Keratinocyte (primary cell): Measurements from ENCODE around the gene SEMA4D. TPM values are rescaled to one million over a fixed set of nuclear protein-coding genes. Genes with fewer than 3 reads are reported as not detected.

Source experiments
- DNase-seq: peaks from one replicate; pipeline ENCODE4 v3.0.0-alpha.2; 2011; ENCODE audit warnings: low read depth, missing footprints, low spot score
- FAIRE-seq: peaks from 2 replicates; lab custom pipeline; 2011; peaks lifted over from hg19 to GRCh38; lab: Jason Lieb, UNC
- H2AFZ ChIP-seq: 2 replicates; pipeline ENCODE4 v1.6.0; 2012; ENCODE audit warnings: low read length, control low read depth, inconsistent platforms; ENCODE audit not compliant: control insufficient read depth
- H3K27ac ChIP-seq: 2 replicates; pipeline ENCODE4 v1.5.1; 2011; ENCODE audit warnings: low read length; ENCODE audit not compliant: control insufficient read depth, insufficient read depth
- H3K27me3 ChIP-seq: 3 replicates; pipeline ENCODE4 v1.6.0; 2011; ENCODE audit warnings: low read length; ENCODE audit not compliant: control insufficient read depth, insufficient read depth; ENCODE audit errors: extremely low read depth
- H3K36me3 ChIP-seq, 2 experiments: 2 replicates in 1 of 2; 3 replicates in 1 of 2; pipeline ENCODE4 v1.5.1; 2011; ENCODE audit warnings: low read length in 2 of 2, mild to moderate bottlenecking in 1 of 2; ENCODE audit not compliant: control insufficient read depth in 2 of 2, insufficient read depth in 2 of 2; ENCODE audit errors: extremely low read depth in 1 of 2
- H3K4me1 ChIP-seq: 3 replicates; pipeline ENCODE4 v1.5.1; 2011; ENCODE audit warnings: low read length; ENCODE audit not compliant: control insufficient read depth, insufficient read depth; ENCODE audit errors: extremely low read depth
- H3K4me2 ChIP-seq: 3 replicates; pipeline ENCODE4 v1.6.0; 2011; ENCODE audit warnings: low read depth, low read length; ENCODE audit not compliant: control insufficient read depth, insufficient read depth; ENCODE audit errors: extremely low read depth
- H3K4me3 ChIP-seq, 3 experiments: fragments of 200-600 bp in 1 of 3; sonication (generic) in 1 of 3; 2 replicates in 2 of 3; 3 replicates in 1 of 3; pipeline ENCODE4 v1.5.1; 2011 to 2016; ENCODE audit warnings: low read length in 3 of 3, mild to moderate bottlenecking in 3 of 3, control low read depth in 2 of 3, inconsistent platforms in 1 of 3, low read depth in 1 of 3, mixed read lengths in 1 of 3, mixed run types in 1 of 3, moderate library complexity in 1 of 3; ENCODE audit not compliant: control insufficient read depth in 2 of 3, insufficient read depth in 2 of 3; ENCODE audit errors: extremely low read depth in 1 of 3
- H3K79me2 ChIP-seq: 2 replicates; pipeline ENCODE4 v1.6.0; 2012; ENCODE audit warnings: low read length; ENCODE audit not compliant: control insufficient read depth, insufficient read depth
- H3K9ac ChIP-seq: 3 replicates; pipeline ENCODE4 v1.6.0; 2011; ENCODE audit warnings: low read length; ENCODE audit not compliant: control insufficient read depth, insufficient read depth; ENCODE audit errors: extremely low read depth
- H3K9me1 ChIP-seq: 3 replicates; pipeline ENCODE4 v1.6.0; 2011; ENCODE audit warnings: low read length; ENCODE audit not compliant: control insufficient read depth, insufficient read depth; ENCODE audit errors: extremely low read depth
- H3K9me3 ChIP-seq: 2 replicates; pipeline ENCODE4 v1.5.1; 2012; ENCODE audit warnings: low read depth, low read length; ENCODE audit not compliant: control insufficient read depth
- H4K20me1 ChIP-seq: 3 replicates; pipeline ENCODE4 v1.6.0; 2011; ENCODE audit warnings: low read length; ENCODE audit not compliant: control insufficient read depth, insufficient read depth; ENCODE audit errors: extremely low read depth
- CTCF ChIP-seq, 3 experiments: IDR thresholded peaks in 1 of 3; conservative IDR thresholded peaks in 1 of 3; optimal IDR thresholded peaks in 1 of 3; 2 replicates in 2 of 3; 3 replicates in 1 of 3; pipeline versions ENCODE3 to v1.5.1; 2011; ENCODE audit warnings: low read length in 3 of 3, mild to moderate bottlenecking in 3 of 3, moderate library complexity in 2 of 3, control low read depth in 1 of 3, inconsistent platforms in 1 of 3; ENCODE audit not compliant: insufficient read depth in 2 of 3; ENCODE audit errors: extremely low read depth in 1 of 3
- EZH2 ChIP-seq: IDR thresholded peaks from one replicate; pipeline ENCODE4 v1.6.1; 2012; ENCODE audit warnings: inconsistent platforms, mild to moderate bottlenecking, low read length, moderate library complexity
- dilution Hi-C: fragments of 300-500 bp; cut with MboI; formaldehyde crosslinking; loops from one replicate; pipeline ENCODE4 v1.7.0; 2020; ENCODE audit warnings: low sequenced_read_pairs; ENCODE audit not compliant: extremely low pct_ligation_motif_present
- polyA plus RNA-seq, 5 experiments: library from polyadenylated mRNA; depleted of rRNA in 3 of 5; stranded (reverse) in 3 of 5; stranded (forward) in 1 of 5; unstranded in 1 of 5; fragments of >200 nt; gene quantifications; 1 replicate in 1 of 5; 2 replicates in 3 of 5; 3 replicates in 1 of 5; pipeline versions ENCODE4 v1.2.1 to v1.2.3, GENCODE V29; 2011 to 2012; ENCODE audit warnings: missing spikeins in 2 of 5, low read depth in 1 of 5, low replicate concordance in 1 of 5

Gene SEMA4D
- polyA plus RNA-seq, 1 donor (not counting 4 experiments of a cell fraction or from before 2014, with no cell fraction given): 0.43 TPM

GRCh38 chr9:89353989-89354388 is 143.9 kb downstream of the SEMA4D start:
- no peak overlapping the region for H3K27ac ChIP-seq
- H3K4me1 ChIP-seq: no peaks in the 10 kb centered on the region
- H2AFZ ChIP-seq: no peak overlapping the region
- peaks cover 38 to 42% of the 10 kb centered on the region in 2 experiments for H3K36me3 ChIP-seq
- H3K4me3 ChIP-seq: no peak overlapping the region
- H3K27me3 ChIP-seq: no peaks in the 10 kb centered on the region
- no peaks in the 10 kb centered on the region for H3K79me2 ChIP-seq
- H3K9ac ChIP-seq: no peak overlapping the region
- DNase-seq (no peak), FAIRE-seq (no peak)
- no peak overlapping the region for H3K4me2 ChIP-seq
- no peaks in the 10 kb centered on the region for H3K9me1 ChIP-seq
- no peaks in the 10 kb centered on the region for H4K20me1 ChIP-seq
- TF ChIP-seq EZH2 (no peak), CTCF (optimal IDR thresholded peaks at IDR 0.05 in 1 of 3, IDR thresholded peaks at IDR 0.05 in 1 of 3, conservative IDR thresholded peaks at IDR 0.05 in 1 of 3; ENCODE audit: extremely low read depth in 1 of 3, insufficient read depth in 2 of 3, low read length in 3 of 3) (no peak)
- dilution Hi-C loops: no loop called here
- H3K9me3 ChIP-seq: no peaks in the 10 kb centered on the region

GRCh38 chr9:89352874-89353649 is 144.9 kb downstream of the SEMA4D start:
- H2AFZ ChIP-seq: no peak overlapping the region
- no peaks in the 10 kb centered on the region for H3K79me2 ChIP-seq
- dilution Hi-C loops: no loop called here
- FAIRE-seq (no peak), DNase-seq (no peak)
- H3K27ac ChIP-seq: no peak overlapping the region
- TF ChIP-seq EZH2: no peak
- TF ChIP-seq CTCF (optimal IDR thresholded peaks at IDR 0.05 in 1 of 3, IDR thresholded peaks at IDR 0.05 in 1 of 3, conservative IDR thresholded peaks at IDR 0.05 in 1 of 3; ENCODE audit: extremely low read depth in 1 of 3, insufficient read depth in 2 of 3, low read length in 3 of 3): no peak
- H3K36me3 ChIP-seq: peaks cover 34 to 44% of the 10 kb centered on the region in 2 experiments
- H3K9me1 ChIP-seq: no peaks in the 10 kb centered on the region
- no peaks in the 10 kb centered on the region for H3K9me3 ChIP-seq
- no peak overlapping the region for H3K4me2 ChIP-seq
- H4K20me1 ChIP-seq: no peaks in the 10 kb centered on the region
- H3K4me1 ChIP-seq: no peaks in the 10 kb centered on the region
- H3K27me3 ChIP-seq: no peaks in the 10 kb centered on the region
- no peak overlapping the region for H3K9ac ChIP-seq
- no peak overlapping the region for H3K4me3 ChIP-seq
